ENCODE results near the gene TMEM100.

Gene TMEM100

DNA sequence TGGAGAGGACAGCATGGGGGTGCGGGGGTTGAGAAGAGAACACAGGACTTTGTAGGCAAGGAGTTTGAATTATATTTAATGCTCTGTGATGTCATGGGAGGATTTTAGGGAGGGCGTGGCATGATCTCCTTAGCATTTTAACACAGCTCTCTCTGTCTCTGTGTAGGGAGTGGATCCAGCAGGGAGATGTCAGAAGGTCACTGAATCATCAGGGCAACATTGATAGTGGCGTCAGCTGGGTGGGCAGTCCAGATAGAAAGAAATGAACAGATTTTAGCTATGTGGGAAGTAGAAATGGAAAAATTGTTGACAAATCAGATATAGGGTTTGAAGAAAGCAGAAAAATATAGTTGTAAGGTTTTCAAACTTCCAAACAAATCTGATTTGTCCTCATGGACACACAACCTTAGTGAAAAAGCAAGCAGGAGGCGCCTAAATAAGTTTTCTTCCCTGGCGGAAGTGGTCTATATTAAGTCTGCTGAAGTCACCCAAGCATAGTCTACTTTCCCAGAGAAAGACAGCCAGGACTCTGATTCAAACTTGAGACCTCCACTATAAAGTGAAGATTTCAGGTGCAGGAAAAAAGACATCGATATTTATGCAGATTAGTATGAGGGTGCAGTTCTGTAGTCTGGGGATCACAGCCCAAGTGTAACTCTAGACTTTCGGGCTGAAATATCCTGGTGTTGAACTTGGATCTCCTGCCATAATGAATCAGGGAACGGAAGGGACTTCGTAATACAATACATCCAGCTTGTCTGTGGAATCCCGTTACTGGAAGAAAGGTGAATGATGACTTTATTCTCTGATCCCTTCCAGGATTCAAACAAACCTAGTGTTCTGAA, 18.1 kb upstream of the TMEM100 start:
- POLR2A ChIA-PET: no interaction called here

DNA sequence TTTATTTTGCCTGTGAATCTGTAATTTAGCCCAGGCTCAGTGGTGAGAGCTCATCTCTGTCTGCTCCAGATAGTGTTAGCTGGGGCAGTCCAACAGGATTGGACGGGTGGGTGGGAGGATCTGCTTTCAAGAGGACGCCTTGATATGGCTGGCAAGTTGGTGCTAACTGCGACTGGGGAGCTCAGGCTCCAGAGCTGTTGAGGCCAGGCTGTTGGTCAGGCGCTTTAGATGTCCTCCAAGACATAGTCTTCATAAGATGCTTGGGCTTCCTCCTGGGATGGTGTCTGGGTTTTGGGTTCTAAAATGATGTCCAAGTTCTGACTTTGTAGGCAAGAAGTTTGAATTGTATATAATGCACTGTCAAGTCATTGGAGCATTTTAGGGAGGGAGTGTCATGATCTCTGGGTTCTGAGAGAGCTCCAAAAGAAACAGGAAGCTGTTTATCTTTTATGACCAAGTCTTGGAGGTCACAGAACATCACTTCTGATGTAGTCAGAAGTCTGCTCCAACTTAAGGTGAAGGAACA, 15.4 kb upstream of the TMEM100 start:
- DNase-seq (ENCODE audit: extremely low spot score): no peak
- CTCF ChIA-PET: interaction anchor here (0.8 kb wide), 1 partner anchor 13 kb away, joined by 3 read pairs; the partner anchor contains the start of gene PCTP
- POLR2A ChIA-PET: no interaction called here
- TF ChIP-seq, protein P1, sequence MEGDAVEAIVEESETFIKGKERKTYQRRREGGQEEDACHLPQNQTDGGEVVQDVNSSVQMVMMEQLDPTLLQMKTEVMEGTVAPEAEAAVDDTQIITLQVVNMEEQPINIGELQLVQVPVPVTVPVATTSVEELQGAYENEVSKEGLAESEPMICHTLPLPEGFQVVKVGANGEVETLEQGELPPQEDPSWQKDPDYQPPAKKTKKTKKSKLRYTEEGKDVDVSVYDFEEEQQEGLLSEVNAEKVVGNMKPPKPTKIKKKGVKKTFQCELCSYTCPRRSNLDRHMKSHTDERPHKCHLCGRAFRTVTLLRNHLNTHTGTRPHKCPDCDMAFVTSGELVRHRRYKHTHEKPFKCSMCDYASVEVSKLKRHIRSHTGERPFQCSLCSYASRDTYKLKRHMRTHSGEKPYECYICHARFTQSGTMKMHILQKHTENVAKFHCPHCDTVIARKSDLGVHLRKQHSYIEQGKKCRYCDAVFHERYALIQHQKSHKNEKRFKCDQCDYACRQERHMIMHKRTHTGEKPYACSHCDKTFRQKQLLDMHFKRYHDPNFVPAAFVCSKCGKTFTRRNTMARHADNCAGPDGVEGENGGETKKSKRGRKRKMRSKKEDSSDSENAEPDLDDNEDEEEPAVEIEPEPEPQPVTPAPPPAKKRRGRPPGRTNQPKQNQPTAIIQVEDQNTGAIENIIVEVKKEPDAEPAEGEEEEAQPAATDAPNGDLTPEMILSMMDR (IDR thresholded peaks at IDR 0.05; ENCODE audit: control extremely low read depth, extremely low read depth, low read depth, missing control alignments): no peak

More for the DNA sequence above, 18.1 kb upstream of the TMEM100 start:
- TF ChIP-seq, protein P1 (IDR thresholded peaks at IDR 0.05; ENCODE audit: control extremely low read depth, extremely low read depth, low read depth, missing control alignments): no peak
- no peak for DNase-seq (ENCODE audit: extremely low spot score)
- CTCF ChIA-PET: interaction anchor here (0.8 to 3.6 kb wide), 3 partner anchors 11 to 215 kb away, joined by 3 to 18 read pairs (median 4); partner anchors contain the start of gene PCTP

DNA sequence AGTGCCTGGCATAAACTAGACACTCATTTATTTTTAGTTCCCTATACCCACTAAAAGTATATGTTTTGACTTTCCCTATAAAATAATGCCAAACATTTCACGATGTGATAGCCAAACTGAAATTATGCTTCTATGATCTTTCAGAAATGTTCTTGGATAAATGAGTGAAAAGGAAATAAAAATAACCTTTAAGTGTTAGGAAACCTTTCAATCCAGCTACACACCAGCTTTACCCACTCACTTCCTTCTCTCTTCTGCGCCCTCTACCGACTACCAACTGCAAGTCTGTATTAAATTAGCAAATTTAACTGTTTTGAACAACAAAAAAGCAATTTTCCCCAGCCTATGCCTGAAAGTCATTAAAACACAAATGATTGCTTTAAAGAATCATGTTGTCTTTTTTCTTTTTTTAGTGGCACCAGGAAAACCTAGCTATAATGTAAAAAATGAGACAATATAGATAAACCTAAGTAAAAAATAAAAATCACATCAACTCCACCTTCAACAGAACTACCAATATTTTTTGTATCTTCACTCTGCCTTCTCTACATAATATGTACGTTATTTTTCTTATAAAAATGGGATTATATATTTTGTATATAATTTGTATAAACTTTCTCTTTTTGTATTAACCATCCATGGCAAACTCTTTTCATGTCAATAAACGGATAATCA, 13.2 kb upstream of the TMEM100 start:
- ChIA-PET POLR2A (interaction anchor here (0.6 kb wide), 1 partner anchor 250 kb away, joined by 4 read pairs; no protein-coding TSS in a partner anchor), CTCF (interaction anchor here (0.6 to 4.0 kb wide), 9 partner anchors 9 to 210 kb away, joined by 3 to 28 read pairs (median 5); partner anchors contain the start of gene PCTP)
- TF ChIP-seq, protein P1 (IDR thresholded peaks at IDR 0.05; ENCODE audit: control extremely low read depth, extremely low read depth, low read depth, missing control alignments): peak; percentile 57
- peak; percentile 32 for DNase-seq (ENCODE audit: extremely low spot score)

DNA sequence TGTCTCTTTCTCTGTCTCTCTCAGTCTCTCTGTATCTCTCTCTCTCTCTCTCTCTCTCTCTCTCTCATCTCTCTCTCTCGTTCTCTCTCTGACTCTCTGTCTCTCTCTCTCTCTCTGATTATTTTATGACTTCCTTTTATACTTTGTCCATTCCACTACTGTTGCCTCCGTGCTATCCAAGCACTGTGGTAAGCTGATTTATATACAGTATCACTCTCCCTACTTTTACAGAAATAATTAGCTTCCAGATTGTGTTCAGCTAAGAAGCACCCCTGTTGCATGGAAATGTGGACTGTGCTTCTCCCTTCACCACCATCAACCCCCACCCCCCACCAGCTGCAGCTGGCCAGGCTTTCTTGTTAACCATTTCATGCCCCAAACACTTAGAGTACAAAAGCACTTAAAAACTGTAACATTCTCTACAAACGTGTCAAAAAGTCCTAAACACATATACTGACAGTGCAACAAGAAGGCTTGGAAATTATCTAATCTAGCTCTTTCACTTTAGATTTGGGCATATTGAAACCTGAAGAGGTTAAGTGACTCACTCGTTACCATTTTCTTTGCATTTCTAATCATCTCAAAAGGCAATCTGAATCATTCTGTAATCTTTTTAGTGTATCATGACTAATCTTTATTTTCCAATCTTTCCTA, 11.6 kb upstream of the TMEM100 start:
- CTCF ChIA-PET: interaction anchor here (1.0 to 4.0 kb wide), 11 partner anchors 8 to 250 kb away, joined by 3 to 28 read pairs (median 7); partner anchors contain the start of genes PCTP and TMEM100
- TF ChIP-seq, protein P1 (IDR thresholded peaks at IDR 0.05; ENCODE audit: control extremely low read depth, extremely low read depth, low read depth, missing control alignments): no peak
- DNase-seq (ENCODE audit: extremely low spot score): peak; percentile 8
- POLR2A ChIA-PET: no interaction called here

DNA sequence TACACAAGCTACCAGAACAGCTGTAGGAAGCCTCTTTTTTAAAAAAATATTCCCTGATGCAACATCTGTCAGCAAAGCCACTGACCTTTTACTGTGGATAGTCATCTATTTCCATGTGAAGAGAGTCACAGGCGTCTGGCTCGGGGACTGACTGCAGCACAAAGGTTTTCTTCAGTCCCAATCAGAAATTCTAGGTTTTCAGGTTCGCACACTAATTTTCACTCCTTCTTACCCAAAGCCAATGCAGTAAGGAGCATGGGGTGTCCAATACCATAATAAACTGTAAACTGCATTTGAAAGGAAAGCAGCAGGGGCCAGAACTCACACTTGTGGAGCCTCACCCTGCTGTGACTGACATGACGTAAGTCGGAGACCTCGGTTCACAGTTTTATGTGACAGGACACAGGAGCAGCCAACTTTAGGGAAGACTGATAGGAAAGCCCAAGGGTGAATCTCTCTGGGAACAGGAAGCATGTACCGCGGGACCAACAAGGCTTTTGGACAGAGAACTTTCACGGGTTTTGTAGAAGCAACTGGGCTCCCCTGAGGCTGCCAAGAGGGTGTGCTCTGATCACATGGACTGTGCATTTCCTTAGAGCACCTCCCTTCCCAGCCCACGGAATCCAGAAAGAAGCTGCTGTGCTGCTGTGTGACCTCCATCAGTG, 9.1 kb upstream of the TMEM100 start:
- CTCF ChIA-PET: interaction anchor here (1.9 kb wide), 1 partner anchor 14 kb away, joined by 7 read pairs; no protein-coding TSS in a partner anchor
- DNase-seq (ENCODE audit: extremely low spot score): no peak
- POLR2A ChIA-PET: no interaction called here
- TF ChIP-seq, protein P1 (IDR thresholded peaks at IDR 0.05; ENCODE audit: control extremely low read depth, extremely low read depth, low read depth, missing control alignments): no peak
